HepG2 (cell line): ENCODE measurements around the gene TELO2. TPM values are rescaled to one million over a fixed set of nuclear protein-coding genes. Genes with fewer than 3 reads are reported as not detected.

Experiments used
- ATAC-seq: fragments of 200-7000 bp; cut with Tn5 transposase; 3 replicates; pipeline ENCODE4 v1.9.1; 2020; ENCODE audit warnings: mild to moderate bottlenecking, moderate library complexity
- BruUV-seq: library from RNA; stranded (reverse); fragments of 400-500 nt; replicated peaks from 2 replicates; lab custom pipeline; 2021; lab: Mats Ljungman, UMichigan
- CTCF ChIA-PET: fragments of 300-600 bp; formaldehyde crosslinking; extraction: SDS; loops from one replicate; lab custom pipeline; 2021; ENCODE audit warnings: low total read pairs, inconsistent platforms, low intra/inter-chr PET ratio; lab: Yijun Ruan, JAX
- POLR2A ChIA-PET: fragments of 350-600 bp; sonication (Branson Sonifier 250); formaldehyde crosslinking; loops from one replicate; lab custom pipeline; 2020; ENCODE audit warnings: antibody characterized with exemption, inconsistent platforms; lab: Yijun Ruan, JAX
- DNase-seq: peaks from one replicate; pipeline ENCODE4 v3.0.0-alpha.2; 2015; ENCODE audit warnings: low spot score
- FAIRE-seq: peaks from 3 replicates; lab custom pipeline; 2011; peaks lifted over from hg19 to GRCh38; lab: Jason Lieb, UNC
- H2AFZ ChIP-seq: one replicate; pipeline ENCODE4 v1.6.1; 2011; ENCODE audit warnings: low read length, inconsistent platforms
- H3K27ac ChIP-seq: fragments of 300-600 bp; 3 replicates; pipeline ENCODE4 v1.8.0; 2011; ENCODE audit warnings: mixed run types, mild to moderate bottlenecking, mixed read lengths, low read length, inconsistent platforms; ENCODE audit not compliant: insufficient read depth; ENCODE audit errors: extremely low read length
- H3K27me3 ChIP-seq, 2 experiments: fragments of 200-600 bp in 1 of 2; 2 replicates in 1 of 2; 3 replicates in 1 of 2; pipeline versions ENCODE4 v1.6.0 to v1.8.0; 2011; ENCODE audit warnings: low read length in 2 of 2, mild to moderate bottlenecking in 2 of 2, moderate library complexity in 2 of 2, inconsistent platforms in 1 of 2; ENCODE audit not compliant: insufficient read depth in 2 of 2, control insufficient read depth in 1 of 2
- H3K36me3 ChIP-seq, 2 experiments: fragments of 200-600 bp in 1 of 2; replicated peaks in 1 of 2; 2 replicates in 1 of 2; 3 replicates in 1 of 2; pipeline versions ENCODE4 v1.5.1 to v1.8.0; 2011; ENCODE audit warnings: low read length in 2 of 2, inconsistent platforms in 1 of 2; ENCODE audit not compliant: insufficient read depth in 2 of 2, control insufficient read depth in 1 of 2
- H3K4me1 ChIP-seq: 2 replicates; pipeline ENCODE4 v1.5.1; 2012; ENCODE audit warnings: low read length, inconsistent platforms; ENCODE audit not compliant: insufficient read depth
- H3K4me2 ChIP-seq: 2 replicates; pipeline ENCODE4 v1.6.0; 2011; ENCODE audit warnings: low read depth, low read length, inconsistent platforms
- H3K4me3 ChIP-seq, 3 experiments: fragments of 200-600 bp in 1 of 3; sonication (generic), shearing (Covaris generic) in 1 of 3; replicated peaks in 1 of 3; 2 replicates each; pipeline ENCODE4 v1.5.1; 2011 to 2016; ENCODE audit warnings: low read length in 3 of 3, inconsistent platforms in 2 of 3, low read depth in 2 of 3, mild to moderate bottlenecking in 2 of 3, control low read depth in 1 of 3, mixed read lengths in 1 of 3; ENCODE audit not compliant: insufficient read depth in 1 of 3
- H3K79me2 ChIP-seq: one replicate; pipeline ENCODE4 v1.6.1; 2011; ENCODE audit warnings: low read length, inconsistent platforms; ENCODE audit not compliant: insufficient read depth
- H3K9ac ChIP-seq: 2 replicates; pipeline ENCODE4 v1.6.0; 2011; ENCODE audit warnings: mild to moderate bottlenecking, low read depth, low read length, inconsistent platforms; ENCODE audit not compliant: insufficient read depth
- H3K9me3 ChIP-seq: 2 replicates; pipeline ENCODE4 v1.5.1; 2012; ENCODE audit warnings: mild to moderate bottlenecking, low read length
- H4K20me1 ChIP-seq: 2 replicates; pipeline ENCODE4 v1.6.0; 2011; ENCODE audit warnings: inconsistent platforms, mild to moderate bottlenecking, low read length, moderate library complexity; ENCODE audit not compliant: insufficient read depth
- ATF4 ChIP-seq, 2 experiments: fragments of 450-650 bp in 1 of 2; sonication (generic) in 1 of 2; formaldehyde crosslinking; IDR thresholded peaks; 2 replicates each; pipeline versions ENCODE4 v1.5.0 to v1.8.0; 2020 to 2022; ENCODE audit warnings: mild to moderate bottlenecking in 1 of 2, missing genetic modification reagents in 1 of 2
- ELF4 ChIP-seq: sonication (generic); formaldehyde crosslinking; IDR thresholded peaks from 2 replicates; pipeline ENCODE4 v1.5.0; 2020; ENCODE audit warnings: missing genetic modification reagents, mild to moderate bottlenecking, moderate library complexity, borderline replicate concordance
- MIER3 ChIP-seq: IDR thresholded peaks from 2 replicates; pipeline ENCODE4 v1.6.1; 2016; ENCODE audit warnings: missing compliant biosample characterization, borderline replicate concordance
- MYNN ChIP-seq: sonication (generic); formaldehyde crosslinking; IDR thresholded peaks from 2 replicates; pipeline ENCODE4 v1.4.0; 2020; ENCODE audit warnings: mild to moderate bottlenecking, low read depth, missing genetic modification reagents
- ZBTB39 ChIP-seq: sonication (generic); formaldehyde crosslinking; IDR thresholded peaks from 2 replicates; pipeline ENCODE4 v1.5.0; 2020; ENCODE audit warnings: missing genetic modification reagents
- ZNF263 ChIP-seq: sonication (generic); formaldehyde crosslinking; IDR thresholded peaks from 2 replicates; pipeline ENCODE4 v1.4.0; 2020; ENCODE audit warnings: missing genetic modification reagents
- ZNF296 ChIP-seq: sonication (generic); formaldehyde crosslinking; conservative IDR thresholded peaks from 2 replicates; pipeline ENCODE4 v1.5.0; 2020; ENCODE audit warnings: mild to moderate bottlenecking, missing genetic modification reagents
- WGBS: methylation state at CpG from one replicate; pipeline ENCODE4 v1.1.6; 2017; ENCODE audit warnings: low lambda C conversion rate; 5-methylcytosine and 5-hydroxymethylcytosine counted together
- in situ Hi-C: cut with HindIII; loops from 2 replicates; pipeline ENCODE4 v1.10.0; 2017; ENCODE audit warnings: low pct_unique_long_range_greater_than_20kb; ENCODE audit not compliant: extremely low pct_ligation_motif_present
- intact Hi-C: fragments of 100-400 bp; cut with micrococcal nuclease; formaldehyde crosslinking; loops from one replicate; pipeline ENCODE4 v1.10.0; 2022; ENCODE audit not compliant: unreplicated experiment
- polyA plus RNA-seq, 8 experiments: library from polyadenylated mRNA; depleted of rRNA in 3 of 8; stranded (reverse) in 7 of 8; unstranded in 1 of 8; fragments of >200 nt; fragmentation: Illumina TruSeq in 4 of 8; extraction: Trizol in 4 of 8; gene quantifications; 2 replicates each; pipeline versions ENCODE4 v1.2.1 to v1.2.3, GENCODE V29; 2011 to 2016; ENCODE audit warnings: low read depth in 4 of 8, missing spikeins in 1 of 8, mixed read lengths in 1 of 8; ENCODE audit not compliant: insufficient read depth in 1 of 8
- total RNA-seq, 5 experiments: library from RNA; depleted of rRNA; stranded (reverse); fragments of >200 nt; fragmentation: Illumina TruSeq; extraction: Trizol; gene quantifications; 2 replicates each; pipeline ENCODE4 v1.2.3, GENCODE V29; 2016; ENCODE audit warnings: low read depth in 1 of 5

Gene TELO2
- total and polyA plus RNA-seq, 2 of the 13 experiments (the other 11 are each of a cell fraction or from before 2014, with no cell fraction given): 10.1 to 17.9 TPM

- no peak for ATAC-seq
- no peak overlapping the region for H2AFZ ChIP-seq
- no peak overlapping the region for H3K9ac ChIP-seq
- POLR2A ChIA-PET: no interaction called here
- H3K9me3 ChIP-seq: no peaks in the 10 kb centered on the region
- in situ Hi-C loops: no loop called here
- H3K4me2 ChIP-seq: no peak overlapping the region
- BruUV-seq: no TSS peak
- FAIRE-seq: no peak
- no peaks in the 10 kb centered on the region; a peak in 2 of 5 replicates for H3K36me3 ChIP-seq
- peaks cover 38% of the 10 kb centered on the region for H3K4me1 ChIP-seq
- CTCF ChIA-PET: no interaction called here
- H4K20me1 ChIP-seq: no peaks in the 10 kb centered on the region
- TF ChIP-seq ELF4 (CRISPR knock-in tag) (no peak), ZNF263 (CRISPR knock-in tag) (peak; percentile 62; the same call in 1 of the 2 replicates), ATF4 (CRISPR knock-in tag; IDR thresholded peaks at IDR 0.05) (no peak), ZNF296 (CRISPR knock-in tag) (no peak), MIER3 (CRISPR knock-in tag) (no peak), ZBTB39 (CRISPR knock-in tag) (no peak), MYNN (CRISPR knock-in tag) (no peak)
- H3K27me3 ChIP-seq: no peaks in the 10 kb centered on the region
- DNase-seq: no peak
- WGBS: 96% methylated on average over 11 of the region's 16 CpGs
- intact Hi-C loops: no loop called here
- no peak overlapping the region for H3K4me3 ChIP-seq
- peak overlapping the region; percentile 88 for H3K27ac ChIP-seq
- no peaks in the 10 kb centered on the region for H3K79me2 ChIP-seq
Measured at GRCh38 chr16:1546430-1546829, 53.3 kb downstream of the TELO2 start.
